ENCODE results near the gene DHX36.

DHX36 gene

DNA sequence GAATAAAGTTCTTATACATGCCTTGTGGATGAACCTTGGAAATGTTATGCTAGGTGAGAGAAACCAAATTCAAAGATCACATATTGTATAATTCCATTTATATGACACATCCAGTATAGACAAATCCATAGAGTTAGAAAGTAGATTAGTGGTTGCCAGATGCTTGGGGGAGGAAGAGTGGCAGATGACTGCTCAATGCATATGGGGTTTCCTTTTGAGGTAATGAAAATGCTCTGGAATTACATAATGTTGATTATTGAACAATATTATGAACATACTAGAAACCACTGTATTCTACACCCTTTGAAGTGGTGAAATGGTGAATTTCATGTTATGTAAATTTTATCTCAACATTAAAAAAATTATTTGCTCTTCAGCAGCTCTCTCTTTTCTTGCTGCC lies 100.8 kb downstream of the DHX36 start:
- TF ChIP-seq EZH2phosphoT487 (IDR thresholded peaks at IDR 0.05; ENCODE audit: borderline replicate concordance), result no peak
- TF ChIP-seq CTCF (conservative IDR thresholded peaks at IDR 0.05; ENCODE audit: low read length), result no peak
- Histone ChIP-seq H3K27me3 (ENCODE audit: insufficient read depth, low read length, poor library complexity, severe bottlenecking) (no peaks in the 10 kb centered on the region), H3K9me2 (replicated peaks; ENCODE audit: low read depth, low read length) (no peaks in the 10 kb centered on the region)

More for the DNA sequence above, 100.8 kb downstream of the DHX36 start:
- H3K9ac ChIP-seq (ENCODE audit: low read depth, low read length, poor library complexity, severe bottlenecking), result no peak overlapping the region
- no peaks in the 10 kb centered on the region for H4K20me1 ChIP-seq (ENCODE audit: insufficient read depth, low read length, poor library complexity, severe bottlenecking)
- peaks cover 12% of the 10 kb centered on the region for H3K4me1 ChIP-seq (ENCODE audit: insufficient read depth, low read length, poor library complexity, severe bottlenecking)
- no peaks in the 10 kb centered on the region for H3K79me2 ChIP-seq (ENCODE audit: insufficient read depth, low read length)
- H3K4me2 ChIP-seq (ENCODE audit: low read depth, low read length, poor library complexity, severe bottlenecking), result no peak overlapping the region
- no peaks in the 10 kb centered on the region for H3K9me3 ChIP-seq (ENCODE audit: insufficient read depth, low read depth, low read length)
- H2AFZ ChIP-seq (ENCODE audit: low read length), result no peak overlapping the region
- H3K36me3 ChIP-seq (ENCODE audit: insufficient read depth, low read length), result no peaks in the 10 kb centered on the region
- H3F3A ChIP-seq (ENCODE audit: low read depth), result no peaks in the 10 kb centered on the region
- H3K4me3 ChIP-seq (ENCODE audit: low read length, poor library complexity, severe bottlenecking), result no peak overlapping the region
